HG03066 (cell line): ENCODE data around the gene ZC3H15.

Experiments used
- ATAC-seq: cut with Tn5 transposase; IDR thresholded peaks from one replicate; pipeline ENCODE4 v1.9.1; 2021; ENCODE audit warnings: low read depth; ENCODE audit not compliant: unreplicated experiment

ZC3H15 gene

GRCh38 chr2:186535861-186536260 is 49.8 kb downstream of the ZC3H15 start:
- ATAC-seq: no peak

GRCh38 chr2:186537019-186537418 is 51.0 kb downstream of the ZC3H15 start:
- ATAC-seq: no peak

- ATAC-seq: no peak
Measured at GRCh38 chr2:186540941-186541340, 54.9 kb downstream of the ZC3H15 start.

GRCh38 chr2:186542002-186542401 is 55.9 kb downstream of the ZC3H15 start:
- ATAC-seq: no peak

GRCh38 chr2:186543561-186544131 is 57.6 kb downstream of the ZC3H15 start:
- no peak for ATAC-seq

GRCh38 chr2:186544255-186544675 is 58.2 kb downstream of the ZC3H15 start:
- no peak for ATAC-seq

- no peak for ATAC-seq
Measured at GRCh38 chr2:186546846-186547245, 60.8 kb downstream of the ZC3H15 start.

GRCh38 chr2:186551323-186552050 is 65.4 kb downstream of the ZC3H15 start:
- no peak for ATAC-seq

GRCh38 chr2:186554429-186554828 is 68.4 kb downstream of the ZC3H15 start:
- no peak for ATAC-seq

- no peak for ATAC-seq
Measured at GRCh38 chr2:186554850-186555671, 69.0 kb downstream of the ZC3H15 start.

GRCh38 chr2:186558512-186559276 is 72.6 kb downstream of the ZC3H15 start:
- no peak for ATAC-seq
